GM10248 (cell line): ENCODE results near the gene PTGDR.

ENCODE experiments used
- CTCF ChIA-PET: fragments of 300-600 bp; sonication (Branson Sonifier 250); formaldehyde crosslinking; extraction: SDS; loops from one replicate; lab custom pipeline; 2021; ENCODE audit warnings: antibody characterized with exemption; lab: Yijun Ruan, JAX
- POLR2A ChIA-PET: fragments of 350-650 bp; sonication (Branson Sonifier 250); formaldehyde crosslinking; extraction: SDS; loops from one replicate; lab custom pipeline; 2020; ENCODE audit warnings: antibody characterized with exemption; lab: Yijun Ruan, JAX
- DNase-seq: peaks from one replicate; pipeline ENCODE4 v3.0.0; 2012; ENCODE audit errors: extremely low spot score
- CTCF ChIP-seq: IDR thresholded peaks from 2 replicates; pipeline ENCODE4 v1.5.1; 2012; ENCODE audit warnings: mild to moderate bottlenecking, low read depth; ENCODE audit errors: extremely low read depth, missing control alignments, control extremely low read depth

The PTGDR gene

GRCh38 chr14:52298795-52299194 is 31.3 kb downstream of the PTGDR start:
- DNase-seq: no peak
- ChIA-PET POLR2A (no interaction called here), CTCF (interaction anchor here (0.9 to 3.2 kb wide), 5 partner anchors 8 to 170 kb away, joined by 3 to 12 read pairs (median 4); no protein-coding TSS in a partner anchor)
- no peak for TF ChIP-seq CTCF

DNA sequence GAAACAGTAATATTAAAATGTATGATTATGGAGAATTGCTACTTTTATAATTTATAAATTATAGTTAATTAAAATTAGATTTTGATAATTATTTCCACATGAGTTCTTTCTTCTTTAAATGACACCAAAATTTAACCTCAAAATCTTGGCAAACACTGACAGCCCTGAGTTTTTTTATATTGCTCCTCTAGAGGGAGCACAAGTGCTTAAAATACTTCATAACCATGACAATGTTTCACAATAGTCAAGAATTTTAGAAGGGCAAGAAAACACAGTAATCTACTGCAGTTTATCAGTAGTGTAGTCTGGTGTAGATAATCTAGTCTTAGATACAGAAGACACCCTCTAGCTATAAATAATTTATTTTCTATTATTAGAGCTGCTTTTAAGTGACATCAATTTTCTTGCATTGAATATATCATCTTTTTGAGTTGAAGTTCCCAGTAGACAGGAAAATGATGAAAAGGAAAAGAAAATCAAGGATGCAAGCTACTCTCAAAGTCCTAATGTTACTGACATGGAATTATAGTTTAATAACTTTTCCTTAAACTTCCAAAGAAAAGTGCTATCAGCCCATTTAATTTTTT is 32.3 kb downstream of the PTGDR start:
- peak; percentile 57 for DNase-seq
- POLR2A ChIA-PET: no interaction called here
- CTCF ChIA-PET: interaction anchor here (0.8 to 3.2 kb wide), 19 partner anchors 9 to 661 kb away, joined by 3 to 12 read pairs (median 3); partner anchors contain the start of gene PTGER2
- TF ChIP-seq CTCF: peak; percentile 66

- DNase-seq: no peak
- ChIA-PET POLR2A (no interaction called here), CTCF (interaction anchor here (0.8 kb wide), 1 partner anchor 26 kb away, joined by 3 read pairs; no protein-coding TSS in a partner anchor)
- TF ChIP-seq CTCF: no peak
Observed at GRCh38 chr14:52303236-52303635, 35.7 kb downstream of the PTGDR start.

- DNase-seq: no peak
- POLR2A ChIA-PET: no interaction called here
- no peak for TF ChIP-seq CTCF
- CTCF ChIA-PET: no interaction called here
Observed at GRCh38 chr14:52304248-52304904, 36.9 kb downstream of the PTGDR start.

DNA sequence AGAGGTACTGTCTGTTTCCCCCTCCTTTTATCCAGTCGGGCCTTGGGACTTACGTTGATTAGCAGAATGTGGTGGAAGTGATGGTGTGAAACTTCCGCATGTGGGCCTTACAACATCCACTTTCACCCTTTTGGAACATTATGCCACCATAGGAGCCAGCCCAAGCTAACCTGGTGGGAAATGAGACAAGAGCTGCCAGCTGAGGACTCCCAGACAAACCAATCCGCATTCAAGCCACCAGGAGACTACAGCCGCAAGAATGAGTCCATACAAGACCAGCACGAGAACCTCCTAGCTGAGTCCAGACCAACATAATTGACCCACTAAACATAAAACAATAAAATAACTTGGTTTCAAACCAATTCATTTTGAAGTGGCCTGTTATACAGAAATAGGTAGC is 37.5 kb downstream of the PTGDR start:
- TF ChIP-seq CTCF: no peak
- POLR2A ChIA-PET: no interaction called here
- DNase-seq: no peak
- CTCF ChIA-PET: interaction anchor here (1.0 kb wide), 1 partner anchor 53 kb away, joined by 3 read pairs; no protein-coding TSS in a partner anchor

DNA sequence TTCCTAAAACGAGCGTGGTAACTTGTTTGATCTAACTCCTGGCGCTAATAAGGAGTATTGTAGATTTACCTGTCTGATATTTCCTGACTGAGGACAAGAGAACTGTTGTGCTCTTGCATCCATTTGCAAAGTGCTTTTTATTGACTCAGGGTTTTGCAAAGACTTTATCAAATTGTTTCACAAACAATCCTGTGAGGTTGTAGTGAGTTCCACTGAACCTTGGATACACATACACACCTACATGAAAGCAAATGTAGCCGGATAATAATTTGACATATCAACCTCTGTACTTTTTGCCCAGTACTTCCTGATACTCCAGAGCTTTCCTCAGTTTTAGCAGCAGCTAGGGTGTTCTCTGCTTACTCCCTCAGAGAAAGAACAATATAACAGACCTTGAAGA is 39.9 kb downstream of the PTGDR start:
- ChIA-PET CTCF (no interaction called here), POLR2A (no interaction called here)
- no peak for TF ChIP-seq CTCF
- DNase-seq: no peak
